Spleen (tissue), 11 donors: Measurements from ENCODE around the gene TLE4. TPM values are rescaled to one million over a fixed set of nuclear protein-coding genes. Genes with fewer than 3 reads are reported as not detected.

Experiments
- DNase-seq: peaks from one replicate; pipeline ENCODE4 v3.0.0-alpha.2; 2020
- H3K27ac ChIP-seq, 8 donors: fragments of 200-600 bp; sonication (generic) in 7 of 8; 1 replicate in 4 of 8; 2 replicates in 4 of 8; pipeline versions ENCODE4 v1.5.0 to v1.8.0; 2016 to 2021; ENCODE audit warnings: inconsistent platforms in 4 of 8, mild to moderate bottlenecking in 4 of 8, moderate library complexity in 1 of 8
- H3K27me3 ChIP-seq, 7 donors: fragments of 200-600 bp; sonication (generic) in 6 of 7; replicated peaks in 1 of 7; 1 replicate in 4 of 7; 2 replicates in 3 of 7; pipeline versions ENCODE4 v1.5.0 to v1.8.0; 2016 to 2021; ENCODE audit warnings: inconsistent platforms in 3 of 7, mild to moderate bottlenecking in 1 of 7
- H3K36me3 ChIP-seq, 6 donors: fragments of 200-600 bp; sonication (generic) in 5 of 6; 1 replicate in 4 of 6; 2 replicates in 2 of 6; pipeline versions ENCODE4 v1.5.0 to v1.8.0; 2016 to 2021; ENCODE audit warnings: inconsistent platforms in 2 of 6
- H3K4me1 ChIP-seq, 6 donors: fragments of 200-600 bp; sonication (generic) in 5 of 6; 1 replicate in 3 of 6; 2 replicates in 3 of 6; pipeline versions ENCODE4 v1.5.0 to v1.8.0; 2016 to 2021; ENCODE audit warnings: inconsistent platforms in 3 of 6
- H3K4me3 ChIP-seq, 8 donors: fragments of 200-600 bp; sonication (generic) in 7 of 8; 1 replicate in 4 of 8; 2 replicates in 4 of 8; pipeline versions ENCODE4 v1.5.0 to v1.8.0; 2016 to 2021; ENCODE audit warnings: inconsistent platforms in 4 of 8, mild to moderate bottlenecking in 4 of 8, moderate library complexity in 2 of 8
- H3K9me3 ChIP-seq, 8 donors: fragments of 200-600 bp; sonication (generic) in 7 of 8; 1 replicate in 4 of 8; 2 replicates in 4 of 8; pipeline versions ENCODE4 v1.5.0 to v1.8.0; 2016 to 2021; ENCODE audit warnings: inconsistent platforms in 4 of 8
- CTCF ChIP-seq, 11 experiments: fragments of 200-600 bp in 7 of 11; fragments of 450-650 bp in 4 of 11; sonication (generic) in 4 of 11; IDR thresholded peaks in 8 of 11; conservative IDR thresholded peaks in 3 of 11; 1 replicate in 7 of 11; 2 replicates in 4 of 11; pipeline versions ENCODE4 v1.4.0 to v1.8.0; 2016 to 2021; ENCODE audit warnings: antibody characterized with exemption in 11 of 11, inconsistent platforms in 4 of 11, mild to moderate bottlenecking in 1 of 11
- POLR2A ChIP-seq, 3 donors: fragments of 450-650 bp; IDR thresholded peaks; one replicate each; pipeline ENCODE4 v1.5.1; 2017; ENCODE audit warnings: antibody characterized with exemption in 3 of 3, mild to moderate bottlenecking in 1 of 3
- POLR2AphosphoS5 ChIP-seq, 3 donors: sonication (generic); formaldehyde crosslinking; IDR thresholded peaks; one replicate each; pipeline ENCODE4 v1.5.1; 2017; ENCODE audit warnings: antibody characterized with exemption in 3 of 3
- WGBS, 5 donors: extraction: QIAGEN DNeasy Blood & Tissue Kit in 3 of 5; methylation state at CpG; one replicate each; pipeline versions ENCODE4 v1.1.5 to v1.1.7; 2013 to 2018; 5-methylcytosine and 5-hydroxymethylcytosine counted together
- intact Hi-C: fragments of 100-400 bp; cut with DNase I; formaldehyde crosslinking; loops from one replicate; pipeline ENCODE4 v1.15.0; 2023; ENCODE audit warnings: low total_unique reads
- polyA plus RNA-seq, 3 donors: library from polyadenylated mRNA; stranded (reverse); fragments of 200-250 nt; gene quantifications; one replicate each; pipeline ENCODE4 v1.2.1, GENCODE V29; 2013
- total RNA-seq, 7 donors: library from RNA; depleted of rRNA in 3 of 7; stranded (reverse); fragments of >200 nt in 3 of 7; fragmentation: NEBNext Ultra II Directional in 4 of 7; extraction: Animal tissue kit (Norgen Biotek cat#: 25700) in 4 of 7; gene quantifications; one replicate each; pipeline versions ENCODE4 v1.1.0 to v1.2.1, GENCODE V29; 2016 to 2021
- donor health status: healthy with polysubstance abuse.
- donor health status: DM: no; HTN: no; CAD: no; lungs with moderate emphysema.
- donor health status: DM: no; HTN: no; CAD: no.
- donor health status: Bipolar disorder and iron deficiency.
- donor health status: healthy.
- donor health status: DM: no; HTN: no; CAD: no.
- donor health status: DM: yes; HTN: yes; CAD: no.

TLE4 gene
- total and polyA plus RNA-seq, 10 donors: 7.8 to 92.8 (median 70.5) TPM

- H3K4me3 ChIP-seq: peak overlapping the region; percentile 80 to 96 (median 86)
- WGBS, 5 donors: 0 to 1% (median 0%) methylated on average over 35 to 48 of the region's 48 CpGs
- intact Hi-C loops: loop anchor here (10.0 kb wide), 2 partner anchors 53 to 113 kb away; no protein-coding TSS in a partner anchor
Measured at GRCh38 chr9:79572032-79572607, 355 bp downstream of the TLE4 start.

GRCh38 chr9:79572608-79573411 is 1.0 kb downstream of the TLE4 start:
- peak; percentile 95 for DNase-seq
- Histone ChIP-seq H3K4me3 (peak overlapping the region; percentile 80 to 96 (median 86)), H3K27ac (peak overlapping the region; percentile 90 to 99 (median 98)), H3K36me3 (peaks cover 0 to 3% (median 0%) of the 10 kb centered on the region in 6 donors), H3K27me3 (peaks cover 0 to 15% (median 4%) of the 10 kb centered on the region in 7 donors), H3K4me1 (peaks cover 14 to 74% (median 59%) of the 10 kb centered on the region in 6 donors), H3K9me3 (no peaks in the 10 kb centered on the region)
- no peak for TF ChIP-seq CTCF (IDR thresholded peaks at IDR 0.05 in 8 of 11, conservative IDR thresholded peaks at IDR 0.05 in 3 of 11)
- TF ChIP-seq POLR2AphosphoS5 (IDR thresholded peaks at IDR 0.05): peak; percentile 31 to 74 (median 55)
- 0 to 1% (median 0%) methylated on average over 5 to 115 of the region's 115 CpGs for WGBS, 5 donors
- intact Hi-C loops: loop anchor here (10.0 kb wide), 2 partner anchors 52 to 112 kb away; no protein-coding TSS in a partner anchor

More at GRCh38 chr9:79572032-79572607, 355 bp downstream of the TLE4 start:
- peaks cover 0 to 15% (median 4%) of the 10 kb centered on the region in 7 donors for H3K27me3 ChIP-seq
- H3K36me3 ChIP-seq: no peaks in the 10 kb centered on the region
- TF ChIP-seq CTCF (IDR thresholded peaks at IDR 0.05 in 8 of 11, conservative IDR thresholded peaks at IDR 0.05 in 3 of 11) (no peak), POLR2AphosphoS5 (IDR thresholded peaks at IDR 0.05) (no peak), POLR2A (IDR thresholded peaks at IDR 0.05) (no peak)
- peaks cover 13 to 71% (median 52%) of the 10 kb centered on the region in 6 donors for H3K4me1 ChIP-seq
- no peaks in the 10 kb centered on the region for H3K9me3 ChIP-seq
- no peak for DNase-seq
- H3K27ac ChIP-seq: peak overlapping the region; percentile 90 to 99 (median 98)

GRCh38 chr9:79573412-79573923 is 1.7 kb downstream of the TLE4 start:
- H3K4me3 ChIP-seq: peak overlapping the region; percentile 80 to 96 (median 86)
- TF ChIP-seq POLR2A (IDR thresholded peaks at IDR 0.05) (no peak), CTCF (IDR thresholded peaks at IDR 0.05 in 8 of 11, conservative IDR thresholded peaks at IDR 0.05 in 3 of 11) (no peak), POLR2AphosphoS5 (IDR thresholded peaks at IDR 0.05) (no peak)
- no peak for DNase-seq
- H3K36me3 ChIP-seq: peaks cover 0 to 10% (median 0%) of the 10 kb centered on the region in 6 donors
- no peaks in the 10 kb centered on the region for H3K9me3 ChIP-seq
- peaks cover 0 to 15% (median 4%) of the 10 kb centered on the region in 7 donors for H3K27me3 ChIP-seq
- intact Hi-C loops: loop anchor here (10.0 kb wide), 2 partner anchors 51 to 111 kb away; no protein-coding TSS in a partner anchor
- H3K4me1 ChIP-seq: peaks cover 14 to 74% (median 62%) of the 10 kb centered on the region in 6 donors
- H3K27ac ChIP-seq: peak overlapping the region; percentile 90 to 99 (median 98)
- 1 to 3% (median 3%) methylated on average over 16 to 29 of the region's 29 CpGs for WGBS, 5 donors
